Activated CD8-positive, alpha-beta memory T cell treated with anti-CD3 and anti-CD28 coated beads, Interleukin-2, amount 50 U/mL, for 24 hours (primary cell): ENCODE data around the gene MEAK7.
"Not testable (repeated sequence)": the region's sequence is repeated elsewhere in the genome, so short reads cannot be mapped to it uniquely, and the experiment has no call there.

Experiments used
- DNase-seq: peaks from one replicate; pipeline ENCODE4 v3.0.0-alpha.2; 2020; ENCODE audit errors: extremely low read depth

MEAK7 gene

GRCh38 chr16:84532855-84533486, 28.5 kb upstream of the MEAK7 start:
- DNase-seq: no peak

- no peak for DNase-seq
Observed at GRCh38 chr16:84532291-84532724, 27.8 kb upstream of the MEAK7 start.

- DNase-seq: no peak
Observed at GRCh38 chr16:84531671-84532111, 27.2 kb upstream of the MEAK7 start.

GRCh38 chr16:84530590-84530989, 26.1 kb upstream of the MEAK7 start:
- no peak for DNase-seq

- DNase-seq: no peak
Observed at GRCh38 chr16:84529607-84530006, 25.1 kb upstream of the MEAK7 start.

- DNase-seq: no peak
Observed at GRCh38 chr16:84528322-84528721, 23.9 kb upstream of the MEAK7 start.

GRCh38 chr16:84527532-84528269, 23.2 kb upstream of the MEAK7 start:
- DNase-seq: no peak

- DNase-seq: no peak
Observed at GRCh38 chr16:84526794-84527531, 22.5 kb upstream of the MEAK7 start.

- not testable (repeated sequence) for DNase-seq
Observed at GRCh38 chr16:84524941-84525581, 20.6 kb upstream of the MEAK7 start.

GRCh38 chr16:84524346-84524920, 20.0 kb upstream of the MEAK7 start:
- DNase-seq: no peak

- no peak for DNase-seq
Observed at GRCh38 chr16:84521497-84521770, 17.0 kb upstream of the MEAK7 start.

- DNase-seq: no peak
Observed at GRCh38 chr16:84520725-84521496, 16.5 kb upstream of the MEAK7 start.

GRCh38 chr16:84519855-84520254, 15.4 kb upstream of the MEAK7 start:
- no peak for DNase-seq

GRCh38 chr16:84518804-84519341, 14.4 kb upstream of the MEAK7 start:
- no peak for DNase-seq

GRCh38 chr16:84518220-84518619, 13.8 kb upstream of the MEAK7 start:
- not testable (repeated sequence) for DNase-seq

GRCh38 chr16:84517366-84517765, 12.9 kb upstream of the MEAK7 start:
- no peak for DNase-seq

- peak; percentile 49 for DNase-seq
Observed at GRCh38 chr16:84514874-84515835, 10.7 kb upstream of the MEAK7 start.

- no peak for DNase-seq
Observed at GRCh38 chr16:84514295-84514873, 9.9 kb upstream of the MEAK7 start.

GRCh38 chr16:84513666-84514065, 9.2 kb upstream of the MEAK7 start:
- no peak for DNase-seq
